ENCODE measurements around the gene LPAR2. TPM values are rescaled to one million over a fixed set of nuclear protein-coding genes. Genes with fewer than 3 reads are reported as not detected.

Gene LPAR2
- polyA plus RNA-seq, 3 donors = 1.9 to 108 (median 2.2) TPM

- Histone ChIP-seq H3K9ac (ENCODE audit: insufficient read depth, low read length, poor library complexity, severe bottlenecking) (no peak overlapping the region), H3K79me2 (ENCODE audit: insufficient read depth, low read length) (peaks cover 41% of the 10 kb centered on the region), H3K4me2 (replicated peaks; ENCODE audit: extremely low read depth, low read length, poor library complexity, severe bottlenecking) (no peak overlapping the region), H2AFZ (ENCODE audit: insufficient read depth, low read depth, low read length, poor library complexity, severe bottlenecking) (no peak overlapping the region), H3K27me3 (ENCODE audit: control insufficient read depth in 2 of 2, insufficient read depth in 2 of 2, low read length in 2 of 2) (no peaks in the 10 kb centered on the region), H3K27ac (ENCODE audit: low read depth in 1 of 2, low read length in 2 of 2) (peak overlapping the region in 1 of 2 donors; percentile 5), H3K4me1 (ENCODE audit: control insufficient read depth in 1 of 2, insufficient read depth in 2 of 2, low read length in 2 of 2) (peaks cover 7 to 13% of the 10 kb centered on the region in 2 donors), H3K4me3 (replicated peaks in 1 of 3; ENCODE audit: low read depth in 2 of 3, low read length in 3 of 3) (no peak overlapping the region), H3K9me3 (replicated peaks in 1 of 2; ENCODE audit: control insufficient read depth in 1 of 2, insufficient read depth in 1 of 2, low read length in 2 of 2) (no peaks in the 10 kb centered on the region), H3K36me3 (replicated peaks in 1 of 2; ENCODE audit: control insufficient read depth in 1 of 2, insufficient read depth in 2 of 2, low read length in 2 of 2) (peaks cover 88 to 99% of the 10 kb centered on the region in 2 donors), H4K20me1 (ENCODE audit: insufficient read depth, low read length) (peaks cover 96% of the 10 kb centered on the region)
- TF ChIP-seq CTCF (IDR thresholded peaks at IDR 0.05) = no peak
- WGBS (ENCODE audit: insufficient coverage) = 93% methylated on average over 30 of the region's 36 CpGs
- Mint-ChIP-seq H3K4me3 (no peak overlapping the region), H3K27me3 (ENCODE audit: low read depth in 3 of 3) (peaks cover 0 to 3% (median 1%) of the 10 kb centered on the region in 3 donors), H3K9me3 (no peaks in the 10 kb centered on the region), H3K27ac (peak overlapping the region in 4 of 7 donors; percentile 30 to 48 (median 42)), H3K4me1 (peaks cover 5% of the 10 kb centered on the region), H3K36me3 (peaks cover 72 to 95% of the 10 kb centered on the region in 2 donors)
- intact Hi-C loops (cut with micrococcal nuclease) = no loop called here
- no peak for DNase-seq
Measured at GRCh38 chr19:19634516-19635312, 6.7 kb upstream of the LPAR2 start.

GRCh38 chr19:19633711-19634515, 5.9 kb upstream of the LPAR2 start:
- peaks cover 70 to 92% of the 10 kb centered on the region in 2 donors for H3K36me3 Mint-ChIP-seq
- H3K4me3 ChIP-seq (replicated peaks in 1 of 3; ENCODE audit: low read depth in 2 of 3, low read length in 3 of 3) = no peak overlapping the region
- no peak overlapping the region for H2AFZ ChIP-seq (ENCODE audit: insufficient read depth, low read depth, low read length, poor library complexity, severe bottlenecking)
- H3K4me3 Mint-ChIP-seq = no peak overlapping the region
- H3K9me3 Mint-ChIP-seq = peaks cover 0 to 1% (median 0%) of the 10 kb centered on the region in 7 donors
- H3K4me1 Mint-ChIP-seq = peaks cover 4% of the 10 kb centered on the region
- intact Hi-C loops (cut with micrococcal nuclease) = no loop called here
- H3K27ac ChIP-seq (ENCODE audit: low read depth in 1 of 2, low read length in 2 of 2) = no peak overlapping the region
- DNase-seq = no peak
- no peaks in the 10 kb centered on the region for H3K27me3 ChIP-seq (ENCODE audit: control insufficient read depth in 2 of 2, insufficient read depth in 2 of 2, low read length in 2 of 2)
- H3K4me2 ChIP-seq (replicated peaks; ENCODE audit: extremely low read depth, low read length, poor library complexity, severe bottlenecking) = no peak overlapping the region
- no peaks in the 10 kb centered on the region for H3K9me3 ChIP-seq (replicated peaks in 1 of 2; ENCODE audit: control insufficient read depth in 1 of 2, insufficient read depth in 1 of 2, low read length in 2 of 2)
- peaks cover 85 to 96% of the 10 kb centered on the region in 2 donors for H3K36me3 ChIP-seq (replicated peaks in 1 of 2; ENCODE audit: control insufficient read depth in 1 of 2, insufficient read depth in 2 of 2, low read length in 2 of 2)
- H3K9ac ChIP-seq (ENCODE audit: insufficient read depth, low read length, poor library complexity, severe bottlenecking) = no peak overlapping the region
- H3K4me1 ChIP-seq (ENCODE audit: control insufficient read depth in 1 of 2, insufficient read depth in 2 of 2, low read length in 2 of 2) = peaks cover 7 to 14% of the 10 kb centered on the region in 2 donors
- peak overlapping the region in 5 of 7 donors; percentile 22 to 70 (median 25) for H3K27ac Mint-ChIP-seq
- no peak for TF ChIP-seq CTCF (IDR thresholded peaks at IDR 0.05)
- peaks cover 96% of the 10 kb centered on the region for H4K20me1 ChIP-seq (ENCODE audit: insufficient read depth, low read length)
- peaks cover 2 to 5% (median 3%) of the 10 kb centered on the region in 3 donors for H3K27me3 Mint-ChIP-seq (ENCODE audit: low read depth in 3 of 3)
- H3K79me2 ChIP-seq (ENCODE audit: insufficient read depth, low read length) = peaks cover 33% of the 10 kb centered on the region
- WGBS (ENCODE audit: insufficient coverage) = 98% methylated on average over 21 of the region's 22 CpGs
